Mesothelial cell of epicardium (in vitro differentiated cells): ENCODE results near the gene SHROOM2. TPM values are rescaled to one million over a fixed set of nuclear protein-coding genes. Genes with fewer than 3 reads are reported as not detected.
A peak's percentile ranks its signal among the peaks of the same experiment; 100 is the strongest.

Source experiments
- DNase-seq, 2 experiments: peaks; one replicate each; pipeline ENCODE4 v3.0.0; 2021; ENCODE audit warnings: low spot score in 2 of 2; ENCODE audit not compliant: unreplicated experiment in 2 of 2
- H3K27ac Mint-ChIP-seq: 2 replicates; pipeline ENCODE4 v1.8.0; 2021; ENCODE audit warnings: mixed read lengths
- H3K27me3 Mint-ChIP-seq: 2 replicates; pipeline ENCODE4 v1.8.0; 2021; ENCODE audit warnings: low read depth, mixed read lengths
- H3K36me3 Mint-ChIP-seq: 2 replicates; pipeline ENCODE4 v1.8.0; 2021; ENCODE audit warnings: mixed read lengths
- H3K4me1 Mint-ChIP-seq: 2 replicates; pipeline ENCODE4 v1.8.0; 2021; ENCODE audit warnings: mixed read lengths
- H3K4me3 Mint-ChIP-seq: 2 replicates; pipeline ENCODE4 v1.8.0; 2021; ENCODE audit warnings: mild to moderate bottlenecking, moderate library complexity, mixed read lengths
- H3K9me3 Mint-ChIP-seq: 2 replicates; pipeline ENCODE4 v1.8.0; 2021; ENCODE audit warnings: mixed read lengths
- total RNA-seq: library from RNA; stranded (reverse); gene quantifications from 3 replicates; pipeline ENCODE4 v1.2.1, GENCODE V29; 2021
- TF ChIP-seq, protein P1 (sequence below): fragments of 200-600 bp; sonication (generic); IDR thresholded peaks from one replicate; pipeline ENCODE4 v1.5.0; 2021; ENCODE audit warnings: antibody characterized with exemption; ENCODE audit not compliant: unreplicated experiment

Gene SHROOM2
- total RNA-seq, 1 donor from 2014 or later = 13.5 TPM

DNA sequence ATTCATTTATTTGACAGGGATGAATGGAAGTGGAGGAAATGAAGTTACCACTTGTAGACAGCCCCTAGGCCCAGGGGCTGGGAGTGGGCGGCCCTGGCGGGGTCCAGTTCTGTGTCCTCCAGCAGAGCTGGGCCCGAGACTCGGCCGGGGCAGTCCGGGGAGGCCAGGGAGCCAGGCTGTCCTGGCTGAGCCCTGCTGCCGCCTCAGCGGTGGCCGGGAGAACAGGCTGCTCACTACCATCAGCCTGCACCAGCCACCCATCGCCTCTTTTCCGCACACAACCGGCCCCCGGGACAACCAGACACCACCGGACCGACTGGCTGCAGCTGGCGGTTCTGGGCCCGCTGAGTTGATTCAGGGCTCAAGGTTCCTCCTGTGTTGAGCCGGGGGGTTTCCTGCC, 206.5 kb downstream of the SHROOM2 start:
- Mint-ChIP-seq H3K36me3 (no peaks in the 10 kb centered on the region), H3K4me3 (no peak overlapping the region), H3K27ac (no peak overlapping the region), H3K27me3 (no peaks in the 10 kb centered on the region), H3K9me3 (peaks cover 9% of the 10 kb centered on the region), H3K4me1 (no peaks in the 10 kb centered on the region)
- TF ChIP-seq, protein P1, sequence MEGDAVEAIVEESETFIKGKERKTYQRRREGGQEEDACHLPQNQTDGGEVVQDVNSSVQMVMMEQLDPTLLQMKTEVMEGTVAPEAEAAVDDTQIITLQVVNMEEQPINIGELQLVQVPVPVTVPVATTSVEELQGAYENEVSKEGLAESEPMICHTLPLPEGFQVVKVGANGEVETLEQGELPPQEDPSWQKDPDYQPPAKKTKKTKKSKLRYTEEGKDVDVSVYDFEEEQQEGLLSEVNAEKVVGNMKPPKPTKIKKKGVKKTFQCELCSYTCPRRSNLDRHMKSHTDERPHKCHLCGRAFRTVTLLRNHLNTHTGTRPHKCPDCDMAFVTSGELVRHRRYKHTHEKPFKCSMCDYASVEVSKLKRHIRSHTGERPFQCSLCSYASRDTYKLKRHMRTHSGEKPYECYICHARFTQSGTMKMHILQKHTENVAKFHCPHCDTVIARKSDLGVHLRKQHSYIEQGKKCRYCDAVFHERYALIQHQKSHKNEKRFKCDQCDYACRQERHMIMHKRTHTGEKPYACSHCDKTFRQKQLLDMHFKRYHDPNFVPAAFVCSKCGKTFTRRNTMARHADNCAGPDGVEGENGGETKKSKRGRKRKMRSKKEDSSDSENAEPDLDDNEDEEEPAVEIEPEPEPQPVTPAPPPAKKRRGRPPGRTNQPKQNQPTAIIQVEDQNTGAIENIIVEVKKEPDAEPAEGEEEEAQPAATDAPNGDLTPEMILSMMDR = no peak
- DNase-seq = no peak

DNA sequence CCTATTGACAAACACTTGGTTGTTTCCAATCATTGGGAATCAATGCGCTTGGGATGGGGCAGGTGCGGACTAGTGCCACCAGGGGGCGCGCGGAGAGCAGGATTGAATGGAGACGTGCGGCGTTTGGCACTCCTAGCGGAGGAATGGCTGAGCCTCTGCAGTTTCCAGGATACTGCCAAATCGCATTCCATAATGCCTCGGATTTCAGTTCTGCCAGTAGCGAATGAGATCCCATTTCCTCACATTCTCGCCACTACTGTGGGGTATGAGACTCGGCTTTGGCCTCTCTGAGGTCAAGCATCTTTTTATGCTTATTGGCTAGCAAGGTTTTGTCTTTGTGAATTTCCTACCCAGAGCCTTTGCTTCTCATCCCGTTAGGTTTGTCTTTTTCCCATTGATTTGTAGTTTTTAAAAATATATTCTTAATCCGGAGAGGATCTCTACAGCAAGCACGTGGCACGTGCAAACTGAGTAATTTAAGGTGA, 209.7 kb downstream of the SHROOM2 start:
- H3K9me3 Mint-ChIP-seq = peaks cover 12% of the 10 kb centered on the region
- H3K4me3 Mint-ChIP-seq = no peak overlapping the region
- peak; percentile 44 to 80 for DNase-seq
- H3K4me1 Mint-ChIP-seq = no peaks in the 10 kb centered on the region
- TF ChIP-seq, protein P1 = peak; percentile 89
- H3K27me3 Mint-ChIP-seq = no peaks in the 10 kb centered on the region
- H3K36me3 Mint-ChIP-seq = no peaks in the 10 kb centered on the region
- H3K27ac Mint-ChIP-seq = no peak overlapping the region

DNA sequence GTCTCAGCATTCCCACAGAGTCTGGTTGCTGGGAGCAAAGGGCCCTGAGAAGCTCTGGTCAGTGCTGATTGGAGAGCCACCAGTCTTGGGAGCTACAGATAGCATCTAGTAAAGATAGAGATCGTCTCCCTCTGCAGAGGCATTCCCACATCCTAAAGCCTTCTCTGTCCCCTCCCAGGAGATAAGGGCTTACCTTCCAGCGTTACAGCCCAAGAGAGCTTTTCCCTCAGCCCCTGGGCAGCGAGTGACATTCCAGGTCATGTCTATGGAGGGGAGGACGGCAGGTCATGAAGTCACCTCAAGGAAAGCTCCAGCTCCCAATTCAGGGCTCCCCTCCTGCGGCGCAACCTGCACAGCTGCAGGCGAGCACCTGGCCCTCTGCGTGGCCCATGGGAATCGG, 210.8 kb downstream of the SHROOM2 start:
- Mint-ChIP-seq H3K4me1 (no peaks in the 10 kb centered on the region), H3K9me3 (peaks cover 16% of the 10 kb centered on the region), H3K27ac (no peak overlapping the region), H3K4me3 (no peak overlapping the region), H3K27me3 (no peaks in the 10 kb centered on the region), H3K36me3 (no peaks in the 10 kb centered on the region)
- DNase-seq = no peak
- TF ChIP-seq, protein P1 = no peak

DNA sequence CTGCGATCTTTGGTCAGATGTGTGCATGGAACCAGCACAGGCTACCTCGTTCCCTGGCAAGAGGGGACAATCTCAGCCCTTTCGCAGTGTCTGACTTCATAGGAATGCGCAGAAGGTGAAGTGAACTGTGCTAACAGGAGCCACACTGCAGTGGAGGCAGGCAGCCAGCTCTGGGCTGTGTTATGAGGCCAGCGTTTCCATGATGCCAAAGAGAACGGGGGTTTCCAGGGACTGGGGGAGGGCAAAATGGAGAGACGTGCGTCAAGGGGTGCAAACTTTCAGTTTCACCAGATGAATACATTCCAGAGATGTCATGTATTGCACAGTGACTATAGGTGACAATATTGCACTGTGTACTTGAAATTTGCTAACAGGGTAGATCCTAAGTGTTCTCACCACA, 211.3 kb downstream of the SHROOM2 start:
- no peak for DNase-seq
- Mint-ChIP-seq H3K9me3 (peaks cover 16% of the 10 kb centered on the region), H3K4me3 (no peak overlapping the region), H3K27me3 (no peaks in the 10 kb centered on the region), H3K4me1 (no peaks in the 10 kb centered on the region), H3K36me3 (no peaks in the 10 kb centered on the region), H3K27ac (no peak overlapping the region)
- TF ChIP-seq, protein P1 = no peak

Other genes with a start within 250 kb of the SHROOM2 start
- gene GPR143, start 20.6 kb upstream of the SHROOM2 start, total RNA-seq = 6.4 to 7.7 TPM (median 7.3 TPM) in 3 replicates
- gene CLDN34, start 180.9 kb downstream of the SHROOM2 start, total RNA-seq = 0.71 to 1.1 TPM (median 0.84 TPM) in 3 replicates